HepG2 (cell line): ENCODE measurements around the gene SPHK2. TPM values are rescaled to one million over a fixed set of nuclear protein-coding genes. Genes with fewer than 3 reads are reported as not detected.

Experiments
- E2F1 ChIP-seq: sonication (generic); formaldehyde crosslinking; IDR thresholded peaks from 2 replicates; pipeline ENCODE4 v1.5.0; 2020; ENCODE audit warnings: missing genetic modification reagents
- FIP1L1 ChIP-seq: fragments of 200-400 bp; formaldehyde crosslinking; IDR thresholded peaks from 2 replicates; pipeline ENCODE4 v1.6.1; 2018; ENCODE audit warnings: low read depth, mild to moderate bottlenecking, low read length, moderate library complexity, borderline replicate concordance; ENCODE audit not compliant: insufficient read depth
- HOXA5 ChIP-seq: sonication (generic); formaldehyde crosslinking; IDR thresholded peaks from 2 replicates; pipeline ENCODE4 v1.4.0; 2020; ENCODE audit warnings: missing genetic modification reagents
- POLR2AphosphoS5 ChIP-seq: IDR thresholded peaks from 2 replicates; pipeline ENCODE4 v1.6.1; 2012; ENCODE audit warnings: low read depth, low read length
- SP1 ChIP-seq, 2 experiments: fragments of 450-650 bp in 1 of 2; sonication (generic) in 1 of 2; formaldehyde crosslinking in 1 of 2; IDR thresholded peaks; 2 replicates each; pipeline versions ENCODE4 v1.4.0 to v1.6.1; 2016 to 2020; ENCODE audit warnings: missing genetic modification reagents in 1 of 2
- SPEN ChIP-seq: sonication (generic); formaldehyde crosslinking; IDR thresholded peaks from 2 replicates; pipeline ENCODE4 v1.5.1; 2020; ENCODE audit warnings: low read depth, mild to moderate bottlenecking, missing genetic modification reagents
- TCF7L2 ChIP-seq: IDR thresholded peaks from 2 replicates; pipeline ENCODE4 v1.6.1; 2011; ENCODE audit warnings: mild to moderate bottlenecking, low read depth, low read length, moderate library complexity
- WIZ ChIP-seq: sonication (generic); formaldehyde crosslinking; IDR thresholded peaks from 2 replicates; pipeline ENCODE4 v1.5.1; 2020; ENCODE audit warnings: mild to moderate bottlenecking, missing genetic modification reagents
- ZNF567 ChIP-seq: sonication (generic); formaldehyde crosslinking; IDR thresholded peaks from 2 replicates; pipeline ENCODE4 v1.8.1; 2023; ENCODE audit warnings: mild to moderate bottlenecking, missing genetic modification reagents, borderline replicate concordance
- ZNF615 ChIP-seq: sonication (generic); formaldehyde crosslinking; IDR thresholded peaks from 2 replicates; pipeline ENCODE4 v1.5.0; 2020; ENCODE audit warnings: mild to moderate bottlenecking, missing genetic modification reagents, borderline replicate concordance
- ZNF720 ChIP-seq: sonication (generic); formaldehyde crosslinking; IDR thresholded peaks from 2 replicates; pipeline ENCODE4 v1.4.0; 2020; ENCODE audit warnings: missing genetic modification reagents
- polyA plus RNA-seq, 8 experiments: library from polyadenylated mRNA; depleted of rRNA in 3 of 8; stranded (reverse) in 7 of 8; unstranded in 1 of 8; fragments of >200 nt; fragmentation: Illumina TruSeq in 4 of 8; extraction: Trizol in 4 of 8; gene quantifications; 2 replicates each; pipeline versions ENCODE4 v1.2.1 to v1.2.3, GENCODE V29; 2011 to 2016; ENCODE audit warnings: low read depth in 4 of 8, missing spikeins in 1 of 8, mixed read lengths in 1 of 8; ENCODE audit not compliant: insufficient read depth in 1 of 8
- total RNA-seq, 5 experiments: library from RNA; depleted of rRNA; stranded (reverse); fragments of >200 nt; fragmentation: Illumina TruSeq; extraction: Trizol; gene quantifications; 2 replicates each; pipeline ENCODE4 v1.2.3, GENCODE V29; 2016; ENCODE audit warnings: low read depth in 1 of 5
- TF ChIP-seq, protein P1 (sequence below): sonication (generic); formaldehyde crosslinking; IDR thresholded peaks from 2 replicates; pipeline ENCODE4 v1.4.0; 2020; ENCODE audit warnings: missing genetic modification reagents
- TF ChIP-seq, protein P2 (sequence below): sonication (generic); formaldehyde crosslinking; IDR thresholded peaks from 2 replicates; pipeline ENCODE4 v1.9.0; 2021; ENCODE audit warnings: missing genetic modification reagents, borderline replicate concordance
- TF ChIP-seq, protein P3 (sequence below): sonication (generic); formaldehyde crosslinking; IDR thresholded peaks from 2 replicates; pipeline ENCODE4; 2020; ENCODE audit warnings: missing genetic modification reagents, mild to moderate bottlenecking, borderline replicate concordance
- TF ChIP-seq, protein P4 (sequence below): sonication (generic); formaldehyde crosslinking; IDR thresholded peaks from 2 replicates; pipeline ENCODE4 v1.5.1; 2020; ENCODE audit warnings: missing genetic modification reagents, mild to moderate bottlenecking, borderline replicate concordance

The SPHK2 gene
- total and polyA plus RNA-seq, 2 of the 13 experiments (the other 11 are each of a cell fraction or from before 2014, with no cell fraction given): 2.9 to 14.4 TPM

- TF ChIP-seq, protein P1, sequence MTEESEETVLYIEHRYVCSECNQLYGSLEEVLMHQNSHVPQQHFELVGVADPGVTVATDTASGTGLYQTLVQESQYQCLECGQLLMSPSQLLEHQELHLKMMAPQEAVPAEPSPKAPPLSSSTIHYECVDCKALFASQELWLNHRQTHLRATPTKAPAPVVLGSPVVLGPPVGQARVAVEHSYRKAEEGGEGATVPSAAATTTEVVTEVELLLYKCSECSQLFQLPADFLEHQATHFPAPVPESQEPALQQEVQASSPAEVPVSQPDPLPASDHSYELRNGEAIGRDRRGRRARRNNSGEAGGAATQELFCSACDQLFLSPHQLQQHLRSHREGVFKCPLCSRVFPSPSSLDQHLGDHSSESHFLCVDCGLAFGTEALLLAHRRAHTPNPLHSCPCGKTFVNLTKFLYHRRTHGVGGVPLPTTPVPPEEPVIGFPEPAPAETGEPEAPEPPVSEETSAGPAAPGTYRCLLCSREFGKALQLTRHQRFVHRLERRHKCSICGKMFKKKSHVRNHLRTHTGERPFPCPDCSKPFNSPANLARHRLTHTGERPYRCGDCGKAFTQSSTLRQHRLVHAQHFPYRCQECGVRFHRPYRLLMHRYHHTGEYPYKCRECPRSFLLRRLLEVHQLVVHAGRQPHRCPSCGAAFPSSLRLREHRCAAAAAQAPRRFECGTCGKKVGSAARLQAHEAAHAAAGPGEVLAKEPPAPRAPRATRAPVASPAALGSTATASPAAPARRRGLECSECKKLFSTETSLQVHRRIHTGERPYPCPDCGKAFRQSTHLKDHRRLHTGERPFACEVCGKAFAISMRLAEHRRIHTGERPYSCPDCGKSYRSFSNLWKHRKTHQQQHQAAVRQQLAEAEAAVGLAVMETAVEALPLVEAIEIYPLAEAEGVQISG (CRISPR knock-in tag): peak; percentile 25; the same call in 1 of the 2 replicates
- TF ChIP-seq ZNF615 (no peak), SPEN (0 out of 2 replicates have a peak, but pooled peaks have one; percentile 46), FIP1L1 (no peak), ZNF720 (no peak), E2F1 (CRISPR knock-in tag) (no peak), TCF7L2 (no peak), HOXA5 (CRISPR knock-in tag) (0 out of 2 replicates have a peak, but pooled peaks have one; percentile 11), SP1 (IDR thresholded peaks at IDR 0.05) (no peak), SP1 (CRISPR knock-in tag; IDR thresholded peaks at IDR 0.05) (peak; percentile 59; the same call in 1 of the 2 replicates), POLR2AphosphoS5 (peak; percentile 91), WIZ (CRISPR knock-in tag) (no peak), ZNF567 (no peak)
- TF ChIP-seq, protein P2, sequence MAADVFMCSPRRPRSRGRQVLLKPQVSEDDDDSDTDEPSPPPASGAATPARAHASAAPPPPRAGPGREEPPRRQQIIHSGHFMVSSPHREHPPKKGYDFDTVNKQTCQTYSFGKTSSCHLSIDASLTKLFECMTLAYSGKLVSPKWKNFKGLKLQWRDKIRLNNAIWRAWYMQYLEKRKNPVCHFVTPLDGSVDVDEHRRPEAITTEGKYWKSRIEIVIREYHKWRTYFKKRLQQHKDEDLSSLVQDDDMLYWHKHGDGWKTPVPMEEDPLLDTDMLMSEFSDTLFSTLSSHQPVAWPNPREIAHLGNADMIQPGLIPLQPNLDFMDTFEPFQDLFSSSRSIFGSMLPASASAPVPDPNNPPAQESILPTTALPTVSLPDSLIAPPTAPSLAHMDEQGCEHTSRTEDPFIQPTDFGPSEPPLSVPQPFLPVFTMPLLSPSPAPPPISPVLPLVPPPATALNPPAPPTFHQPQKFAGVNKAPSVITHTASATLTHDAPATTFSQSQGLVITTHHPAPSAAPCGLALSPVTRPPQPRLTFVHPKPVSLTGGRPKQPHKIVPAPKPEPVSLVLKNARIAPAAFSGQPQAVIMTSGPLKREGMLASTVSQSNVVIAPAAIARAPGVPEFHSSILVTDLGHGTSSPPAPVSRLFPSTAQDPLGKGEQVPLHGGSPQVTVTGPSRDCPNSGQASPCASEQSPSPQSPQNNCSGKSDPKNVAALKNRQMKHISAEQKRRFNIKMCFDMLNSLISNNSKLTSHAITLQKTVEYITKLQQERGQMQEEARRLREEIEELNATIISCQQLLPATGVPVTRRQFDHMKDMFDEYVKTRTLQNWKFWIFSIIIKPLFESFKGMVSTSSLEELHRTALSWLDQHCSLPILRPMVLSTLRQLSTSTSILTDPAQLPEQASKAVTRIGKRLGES: no peak
- TF ChIP-seq, protein P3, sequence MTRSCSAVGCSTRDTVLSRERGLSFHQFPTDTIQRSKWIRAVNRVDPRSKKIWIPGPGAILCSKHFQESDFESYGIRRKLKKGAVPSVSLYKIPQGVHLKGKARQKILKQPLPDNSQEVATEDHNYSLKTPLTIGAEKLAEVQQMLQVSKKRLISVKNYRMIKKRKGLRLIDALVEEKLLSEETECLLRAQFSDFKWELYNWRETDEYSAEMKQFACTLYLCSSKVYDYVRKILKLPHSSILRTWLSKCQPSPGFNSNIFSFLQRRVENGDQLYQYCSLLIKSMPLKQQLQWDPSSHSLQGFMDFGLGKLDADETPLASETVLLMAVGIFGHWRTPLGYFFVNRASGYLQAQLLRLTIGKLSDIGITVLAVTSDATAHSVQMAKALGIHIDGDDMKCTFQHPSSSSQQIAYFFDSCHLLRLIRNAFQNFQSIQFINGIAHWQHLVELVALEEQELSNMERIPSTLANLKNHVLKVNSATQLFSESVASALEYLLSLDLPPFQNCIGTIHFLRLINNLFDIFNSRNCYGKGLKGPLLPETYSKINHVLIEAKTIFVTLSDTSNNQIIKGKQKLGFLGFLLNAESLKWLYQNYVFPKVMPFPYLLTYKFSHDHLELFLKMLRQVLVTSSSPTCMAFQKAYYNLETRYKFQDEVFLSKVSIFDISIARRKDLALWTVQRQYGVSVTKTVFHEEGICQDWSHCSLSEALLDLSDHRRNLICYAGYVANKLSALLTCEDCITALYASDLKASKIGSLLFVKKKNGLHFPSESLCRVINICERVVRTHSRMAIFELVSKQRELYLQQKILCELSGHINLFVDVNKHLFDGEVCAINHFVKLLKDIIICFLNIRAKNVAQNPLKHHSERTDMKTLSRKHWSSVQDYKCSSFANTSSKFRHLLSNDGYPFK (CRISPR knock-in tag): no peak
- TF ChIP-seq, protein P4, sequence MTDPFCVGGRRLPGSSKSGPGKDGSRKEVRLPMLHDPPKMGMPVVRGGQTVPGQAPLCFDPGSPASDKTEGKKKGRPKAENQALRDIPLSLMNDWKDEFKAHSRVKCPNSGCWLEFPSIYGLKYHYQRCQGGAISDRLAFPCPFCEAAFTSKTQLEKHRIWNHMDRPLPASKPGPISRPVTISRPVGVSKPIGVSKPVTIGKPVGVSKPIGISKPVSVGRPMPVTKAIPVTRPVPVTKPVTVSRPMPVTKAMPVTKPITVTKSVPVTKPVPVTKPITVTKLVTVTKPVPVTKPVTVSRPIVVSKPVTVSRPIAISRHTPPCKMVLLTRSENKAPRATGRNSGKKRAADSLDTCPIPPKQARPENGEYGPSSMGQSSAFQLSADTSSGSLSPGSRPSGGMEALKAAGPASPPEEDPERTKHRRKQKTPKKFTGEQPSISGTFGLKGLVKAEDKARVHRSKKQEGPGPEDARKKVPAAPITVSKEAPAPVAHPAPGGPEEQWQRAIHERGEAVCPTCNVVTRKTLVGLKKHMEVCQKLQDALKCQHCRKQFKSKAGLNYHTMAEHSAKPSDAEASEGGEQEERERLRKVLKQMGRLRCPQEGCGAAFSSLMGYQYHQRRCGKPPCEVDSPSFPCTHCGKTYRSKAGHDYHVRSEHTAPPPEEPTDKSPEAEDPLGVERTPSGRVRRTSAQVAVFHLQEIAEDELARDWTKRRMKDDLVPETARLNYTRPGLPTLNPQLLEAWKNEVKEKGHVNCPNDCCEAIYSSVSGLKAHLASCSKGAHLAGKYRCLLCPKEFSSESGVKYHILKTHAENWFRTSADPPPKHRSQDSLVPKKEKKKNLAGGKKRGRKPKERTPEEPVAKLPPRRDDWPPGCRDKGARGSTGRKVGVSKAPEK (CRISPR knock-in tag): no peak
Observed at GRCh38 chr19:48635263-48635965, 16.1 kb downstream of the SPHK2 start (continued).
